HG02870 (cell line): ENCODE data around the gene KICS2.

Source experiments
- ATAC-seq: cut with Tn5 transposase; IDR thresholded peaks from one replicate; pipeline ENCODE4 v1.9.1; 2021; ENCODE audit warnings: mild to moderate bottlenecking, moderate library complexity; ENCODE audit not compliant: unreplicated experiment

The KICS2 gene

GRCh38 chr12:64222009-64222765, at the start of gene KICS2:
TSS of gene KICS2 (minus strand) at chr12:64222296. CDS start at chr12:64222237, 59 bp downstream.
- ATAC-seq = peak; percentile 93

GRCh38 chr12:64270411-64270810, 48.3 kb upstream of the KICS2 start:
- no peak for ATAC-seq

- no peak for ATAC-seq
Measured at GRCh38 chr12:64269161-64269560, 47.1 kb upstream of the KICS2 start.

GRCh38 chr12:64268409-64268808, 46.3 kb upstream of the KICS2 start:
- no peak for ATAC-seq

GRCh38 chr12:64265839-64266238, 43.7 kb upstream of the KICS2 start:
- no peak for ATAC-seq

GRCh38 chr12:64261813-64262212, 39.7 kb upstream of the KICS2 start:
- no peak for ATAC-seq

GRCh38 chr12:64258576-64258975, 36.5 kb upstream of the KICS2 start:
- ATAC-seq = no peak

GRCh38 chr12:64256166-64256800, 34.2 kb upstream of the KICS2 start:
- ATAC-seq = no peak

- ATAC-seq = no peak
Measured at GRCh38 chr12:64255249-64255648, 33.2 kb upstream of the KICS2 start.

GRCh38 chr12:64253356-64253755, 31.3 kb upstream of the KICS2 start:
- no peak for ATAC-seq

GRCh38 chr12:64252681-64253080, 30.6 kb upstream of the KICS2 start:
- ATAC-seq = no peak

GRCh38 chr12:64243809-64244208, 21.7 kb upstream of the KICS2 start:
- ATAC-seq = no peak

- ATAC-seq = no peak
Measured at GRCh38 chr12:64240781-64241180, 18.7 kb upstream of the KICS2 start.

- no peak for ATAC-seq
Measured at GRCh38 chr12:64237382-64237781, 15.3 kb upstream of the KICS2 start.

GRCh38 chr12:64236549-64236948, 14.5 kb upstream of the KICS2 start:
- ATAC-seq = no peak

- ATAC-seq = no peak
Measured at GRCh38 chr12:64232196-64232595, 10.1 kb upstream of the KICS2 start.

- no peak for ATAC-seq
Measured at GRCh38 chr12:64229796-64230195, 7.7 kb upstream of the KICS2 start.

- no peak for ATAC-seq
Measured at GRCh38 chr12:64229240-64229639, 7.1 kb upstream of the KICS2 start.

- ATAC-seq = no peak
Measured at GRCh38 chr12:64225626-64226025, 3.5 kb upstream of the KICS2 start.

GRCh38 chr12:64221651-64222008, 466 bp downstream of the KICS2 start:
- peak; percentile 28 for ATAC-seq

GRCh38 chr12:64220046-64220445, 2.0 kb downstream of the KICS2 start:
- ATAC-seq = no peak

GRCh38 chr12:64219145-64219544, 3.0 kb downstream of the KICS2 start:
- ATAC-seq = no peak

GRCh38 chr12:64218597-64218996, 3.5 kb downstream of the KICS2 start:
- no peak for ATAC-seq
